K562 (cell line): ENCODE results near the gene CCDC17. TPM values are rescaled to one million over a fixed set of nuclear protein-coding genes. Genes with fewer than 3 reads are reported as not detected.

ENCODE experiments used
- ATAC-seq: fragments of 200-7000 bp; cut with Tn5 transposase; 3 replicates; pipeline ENCODE4 v1.9.1; 2020; ENCODE audit warnings: moderate library complexity
- BruUV-seq: library from RNA; stranded (reverse); fragments of 400-500 nt; replicated peaks from 2 replicates; lab custom pipeline; 2021; lab: Mats Ljungman, UMichigan
- CTCF ChIA-PET: fragments of 300-600 bp; formaldehyde crosslinking; extraction: SDS; loops from one replicate; lab custom pipeline; 2021; ENCODE audit warnings: low intra/inter-chr PET ratio; lab: Yijun Ruan, JAX
- POLR2A ChIA-PET: fragments of 300-600, 350-650 bp; sonication (Branson Sonifier 250); formaldehyde crosslinking; extraction: SDS; loops from one replicate; lab custom pipeline; 2021; ENCODE audit warnings: antibody characterized with exemption, inconsistent platforms; lab: Yijun Ruan, JAX
- DNase-seq, 4 experiments: peaks; one replicate each; pipeline versions ENCODE4 v3.0.0 to v3.0.0-alpha.2; 2011 to 2018; ENCODE audit warnings: low spot score in 3 of 4, mixed read lengths in 3 of 4; ENCODE audit errors: extremely low read depth in 1 of 4
- FAIRE-seq: peaks from 2 replicates; lab custom pipeline; 2011; peaks lifted over from hg19 to GRCh38; lab: Jason Lieb, UNC
- H2AFZ ChIP-seq: 2 replicates; pipeline ENCODE4 v1.6.0; 2011; ENCODE audit warnings: low read depth, low read length, control low read depth, inconsistent platforms
- H3K27ac ChIP-seq: fragments of 200-600 bp; 3 replicates; pipeline ENCODE4 v1.8.0; 2011; ENCODE audit warnings: low read depth, mild to moderate bottlenecking, control low read depth, inconsistent platforms, low read length, moderate library complexity, mixed read lengths; ENCODE audit errors: extremely low read depth
- H3K27me3 ChIP-seq, 2 experiments: fragments of 300-600 bp in 1 of 2; 2 replicates in 1 of 2; 3 replicates in 1 of 2; pipeline versions ENCODE4 v1.6.0 to v1.8.0; 2011; ENCODE audit warnings: inconsistent platforms in 2 of 2, low read length in 2 of 2, mild to moderate bottlenecking in 1 of 2, mixed read lengths in 1 of 2, moderate library complexity in 1 of 2; ENCODE audit not compliant: control insufficient read depth in 2 of 2, insufficient read depth in 2 of 2
- H3K36me3 ChIP-seq: fragments of 300-600 bp; 3 replicates; pipeline ENCODE4 v1.8.0; 2011; ENCODE audit warnings: mild to moderate bottlenecking, low read length, inconsistent platforms; ENCODE audit not compliant: control insufficient read depth, insufficient read depth
- H3K4me1 ChIP-seq, 2 experiments: fragments of 200-600 bp in 1 of 2; replicated peaks in 1 of 2; 2 replicates in 1 of 2; 3 replicates in 1 of 2; pipeline versions ENCODE4 v1.5.1 to v1.8.0; 2011; ENCODE audit warnings: inconsistent platforms in 2 of 2, low read length in 2 of 2, mild to moderate bottlenecking in 1 of 2, mixed read lengths in 1 of 2, moderate library complexity in 1 of 2; ENCODE audit not compliant: control insufficient read depth in 2 of 2, insufficient read depth in 2 of 2
- H3K4me2 ChIP-seq: 2 replicates; pipeline ENCODE4 v1.6.1; 2011; ENCODE audit warnings: low read length, control low read depth, inconsistent platforms, mixed read lengths; ENCODE audit not compliant: insufficient read depth
- H3K4me3 ChIP-seq: fragments of 200-600 bp; sonication (generic), shearing (Covaris generic); 2 replicates; pipeline ENCODE4 v1.5.1; 2016; ENCODE audit warnings: control low read depth, inconsistent platforms
- H3K79me2 ChIP-seq: fragments of 200-600 bp; 3 replicates; pipeline ENCODE4 v1.8.0; 2011; ENCODE audit warnings: low read length, inconsistent platforms; ENCODE audit not compliant: control insufficient read depth, insufficient read depth
- H3K9ac ChIP-seq, 2 experiments: 2 replicates each; pipeline versions ENCODE4 v1.6.0 to v1.6.1; 2011; ENCODE audit warnings: low read depth in 2 of 2, low read length in 2 of 2, control low read depth in 1 of 2, inconsistent platforms in 1 of 2, mild to moderate bottlenecking in 1 of 2, mixed read lengths in 1 of 2; ENCODE audit not compliant: insufficient read depth in 1 of 2
- H3K9me1 ChIP-seq: one replicate; pipeline ENCODE4 v1.6.0; 2011; ENCODE audit warnings: inconsistent platforms, mild to moderate bottlenecking, low read length, moderate library complexity; ENCODE audit not compliant: control insufficient read depth, insufficient read depth
- H3K9me3 ChIP-seq: replicated peaks from 2 replicates; pipeline ENCODE4 v1.5.1; 2011; ENCODE audit warnings: low read depth, low read length, inconsistent platforms; ENCODE audit not compliant: control insufficient read depth, insufficient read depth
- H4K20me1 ChIP-seq: replicated peaks from 2 replicates; pipeline ENCODE4 v1.6.1; 2011; ENCODE audit warnings: low read length, inconsistent platforms, mixed read lengths; ENCODE audit not compliant: control insufficient read depth, insufficient read depth
- DACH1 ChIP-seq: fragments of 450-650 bp; IDR thresholded peaks from 2 replicates; pipeline ENCODE4 v1.6.1; 2018; ENCODE audit not compliant: partially characterized antibody
- ETV5 ChIP-seq: sonication (generic); formaldehyde crosslinking; IDR thresholded peaks from 2 replicates; pipeline ENCODE4 v1.4.0; 2020; ENCODE audit warnings: low read depth, mild to moderate bottlenecking, missing genetic modification reagents
- HLTF ChIP-seq: fragments of 450-650 bp; IDR thresholded peaks from 2 replicates; pipeline ENCODE4 v1.6.1; 2016
- RBM34 ChIP-seq: fragments of 200-400 bp; formaldehyde crosslinking; IDR thresholded peaks from 2 replicates; pipeline ENCODE4 v1.6.1; 2018; ENCODE audit warnings: low read length, borderline replicate concordance; ENCODE audit not compliant: insufficient read depth
- XRCC4 ChIP-seq: IDR thresholded peaks from one replicate; pipeline ENCODE4 v1.6.1; 2011; ENCODE audit not compliant: insufficient read depth, insufficient read length; ENCODE audit errors: extremely low read depth
- ZKSCAN1 ChIP-seq: fragments of 150-350 bp; IDR thresholded peaks from 2 replicates; pipeline ENCODE4 v1.6.1; 2016; ENCODE audit warnings: low read depth, low read length
- ZNF217 ChIP-seq: sonication (generic); formaldehyde crosslinking; IDR thresholded peaks from 2 replicates; pipeline ENCODE4 v1.8.0; 2022; ENCODE audit warnings: mild to moderate bottlenecking, missing genetic modification reagents
- WGBS: fragments of 100-300 bp; shearing (Covaris generic); methylation state at CpG from one replicate; pipeline ENCODE4 v1.1.6; 2016; ENCODE audit warnings: low coverage, mixed read lengths; ENCODE audit not compliant: insufficient coverage; ENCODE audit errors: missing lambda C conversion rate; 5-methylcytosine and 5-hydroxymethylcytosine counted together
- in situ Hi-C: fragments of 300-500 bp; cut with MboI; formaldehyde crosslinking; loops from 4 replicates; pipeline ENCODE4 v1.15.0; 2018; ENCODE audit warnings: inconsistent platforms, mixed read lengths
- intact Hi-C: fragments of 100-400 bp; cut with micrococcal nuclease; formaldehyde crosslinking; loops from 2 replicates; pipeline ENCODE4 v1.14.2; 2022
- polyA plus RNA-seq, 8 experiments: library from polyadenylated mRNA; depleted of rRNA in 4 of 8; stranded (reverse) in 5 of 8; unstranded in 3 of 8; fragments of >200 nt; fragmentation: Nextera tagmentation in 2 of 8; fragmentation: Illumina TruSeq in 1 of 8; extraction: Ambion mirVana in 2 of 8; extraction: Trizol in 1 of 8; gene quantifications; 2 replicates each; pipeline versions ENCODE4 v1.2.1 to v1.2.3, GENCODE V29; 2011 to 2014; ENCODE audit warnings: inconsistent platforms in 1 of 8, missing spikeins in 1 of 8
- total RNA-seq, 7 experiments: library from RNA; depleted of rRNA in 6 of 7; stranded (reverse); fragments of >200 nt in 6 of 7; fragmentation: Illumina TruSeq in 2 of 7; extraction: Trizol in 2 of 7; gene quantifications; 2 replicates each; pipeline versions ENCODE4 v1.2.1 to v1.2.3, GENCODE V29; 2011 to 2021; ENCODE audit warnings: low replicate concordance in 1 of 7
- TF ChIP-seq, protein P1 (sequence below): fragments of 250-450 bp; sonication (Bioruptor Pico); IDR thresholded peaks from 2 replicates; pipeline ENCODE4 v1.4.0; 2020; ENCODE audit warnings: mild to moderate bottlenecking
- TF ChIP-seq, protein P2 (sequence below): fragments of 450-650 bp; IDR thresholded peaks from 2 replicates; pipeline ENCODE4 v1.6.1; 2018; ENCODE audit not compliant: partially characterized antibody

Gene CCDC17
- total and polyA plus RNA-seq, 9 of the 15 experiments (the other 6 are each of a cell fraction or from before 2014, with no cell fraction given), result 0.20 to 2.4 (median 0.85) TPM

DNA sequence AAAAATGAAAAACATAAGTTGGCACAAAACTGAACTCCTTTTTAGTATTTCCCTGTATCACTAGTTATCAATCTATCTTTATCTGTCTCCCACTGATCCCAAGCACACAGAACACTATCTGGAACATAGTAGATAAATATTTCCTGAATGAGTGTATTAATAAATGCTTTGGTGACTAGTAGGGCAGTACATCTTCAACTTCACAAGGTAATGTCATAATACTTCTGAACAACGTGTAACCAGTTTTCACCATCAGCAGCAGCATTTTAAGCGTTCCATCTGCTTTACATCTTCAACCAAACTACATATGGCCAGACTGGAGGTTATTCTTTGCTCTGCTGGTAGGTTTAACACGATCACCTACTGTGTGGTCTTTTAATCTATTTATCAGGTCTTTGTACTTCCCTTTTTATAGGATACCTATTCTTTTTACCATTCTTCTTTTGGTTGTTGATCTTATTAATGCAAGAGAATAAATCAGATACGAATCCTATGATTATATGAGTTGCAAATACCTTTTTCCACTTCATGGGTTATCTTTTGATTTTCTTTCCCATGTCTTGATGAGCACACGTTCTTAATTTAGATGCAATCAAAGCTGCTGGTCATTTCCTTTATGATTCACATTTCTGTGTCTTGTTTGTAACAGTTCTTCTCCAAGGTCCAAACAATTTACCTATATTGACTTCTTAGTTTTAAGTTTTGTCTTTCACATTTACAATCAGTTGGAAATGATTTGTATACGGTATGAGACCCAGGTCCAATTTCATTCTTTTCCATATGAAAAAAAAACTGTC, 46.2 kb upstream of the CCDC17 start:
- Histone ChIP-seq H3K9ac (no peak overlapping the region), H4K20me1 (peaks cover 11% of the 10 kb centered on the region), H3K79me2 (peaks cover 98% of the 10 kb centered on the region), H3K27me3 (no peaks in the 10 kb centered on the region), H3K4me1 (peaks cover 0 to 3% of the 10 kb centered on the region in 2 experiments; a peak in 1 of 5 replicates), H2AFZ (no peak overlapping the region), H3K4me2 (no peak overlapping the region), H3K4me3 (no peak overlapping the region), H3K9me1 (no peaks in the 10 kb centered on the region), H3K36me3 (peaks cover 46% of the 10 kb centered on the region; the same call in 2 of the 3 replicates), H3K27ac (no peak overlapping the region), H3K9me3 (no peaks in the 10 kb centered on the region)
- ChIA-PET CTCF (no interaction called here), POLR2A (interaction anchor here (0.6 to 8.9 kb wide), 7 partner anchors 9 to 135 kb away, joined by 3 to 95 read pairs (median 5); partner anchors contain the start of gene GPBP1L1)
- 0 out of 2 replicates have a peak, but pooled peaks have one; percentile 18 for TF ChIP-seq ZKSCAN1
- no peak for TF ChIP-seq RBM34
- ATAC-seq (no peak), DNase-seq (no peak), FAIRE-seq (no peak)
- in situ Hi-C loops, result no loop called here
- TSS peak; percentile 4 for BruUV-seq
- 66% methylated on average over 6 of the region's 6 CpGs for WGBS
- intact Hi-C loops, result no loop called here

DNA sequence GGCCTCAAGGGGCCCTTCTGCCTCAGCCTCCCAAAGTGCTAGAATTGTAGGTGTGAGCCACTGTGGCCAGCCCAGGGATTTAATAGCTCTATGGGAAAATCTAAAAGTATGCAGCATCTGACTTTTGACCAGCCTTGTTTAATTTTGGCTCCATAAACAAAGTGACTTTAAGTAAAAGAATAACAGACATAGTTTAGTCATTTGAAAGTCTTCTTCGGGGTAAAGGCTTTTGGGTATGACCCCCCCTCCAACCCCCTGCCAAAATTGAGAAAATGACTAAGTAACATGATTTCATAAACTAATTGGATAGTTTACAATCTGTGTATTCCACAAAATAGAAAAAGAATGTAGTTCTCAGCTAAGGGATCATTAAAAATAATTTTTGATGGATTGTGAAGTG, 45.5 kb upstream of the CCDC17 start:
- DNase-seq, result no peak
- no peaks in the 10 kb centered on the region for H3K27me3 ChIP-seq
- CTCF ChIA-PET, result no interaction called here
- no TSS peak for BruUV-seq
- WGBS, result 67% methylated on average over 1 of the region's 1 CpG
- POLR2A ChIA-PET, result interaction anchor here (0.6 to 1.9 kb wide), 4 partner anchors 9 to 136 kb away, joined by 3 to 7 read pairs (median 6); partner anchors contain the start of gene GPBP1L1
- H3K9me3 ChIP-seq, result no peaks in the 10 kb centered on the region
- peaks cover 11% of the 10 kb centered on the region for H4K20me1 ChIP-seq
- no peak overlapping the region for H3K27ac ChIP-seq
- H3K4me2 ChIP-seq, result no peak overlapping the region
- H3K36me3 ChIP-seq, result peaks cover 41% of the 10 kb centered on the region; the same call in 2 of the 3 replicates
- no peak for FAIRE-seq
- peaks cover 99% of the 10 kb centered on the region for H3K79me2 ChIP-seq
- H2AFZ ChIP-seq, result no peak overlapping the region
- no peak overlapping the region for H3K4me3 ChIP-seq
- in situ Hi-C loops (no loop called here), intact Hi-C loops (no loop called here)
- 0 out of 5 replicates have a peak, but pooled peaks cover 0 to 3% of the 10 kb centered on the region in 2 experiments for H3K4me1 ChIP-seq
- no peak overlapping the region for H3K9ac ChIP-seq
- no peaks in the 10 kb centered on the region for H3K9me1 ChIP-seq
- no peak for ATAC-seq
- TF ChIP-seq, protein P1, sequence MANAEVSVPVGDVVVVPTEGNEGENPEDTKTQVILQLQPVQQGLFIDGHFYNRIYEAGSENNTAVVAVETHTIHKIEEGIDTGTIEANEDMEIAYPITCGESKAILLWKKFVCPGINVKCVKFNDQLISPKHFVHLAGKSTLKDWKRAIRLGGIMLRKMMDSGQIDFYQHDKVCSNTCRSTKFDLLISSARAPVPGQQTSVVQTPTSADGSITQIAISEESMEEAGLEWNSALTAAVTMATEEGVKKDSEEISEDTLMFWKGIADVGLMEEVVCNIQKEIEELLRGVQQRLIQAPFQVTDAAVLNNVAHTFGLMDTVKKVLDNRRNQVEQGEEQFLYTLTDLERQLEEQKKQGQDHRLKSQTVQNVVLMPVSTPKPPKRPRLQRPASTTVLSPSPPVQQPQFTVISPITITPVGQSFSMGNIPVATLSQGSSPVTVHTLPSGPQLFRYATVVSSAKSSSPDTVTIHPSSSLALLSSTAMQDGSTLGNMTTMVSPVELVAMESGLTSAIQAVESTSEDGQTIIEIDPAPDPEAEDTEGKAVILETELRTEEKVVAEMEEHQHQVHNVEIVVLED (CRISPR knock-in tag), result no peak
- TF ChIP-seq, protein P2, sequence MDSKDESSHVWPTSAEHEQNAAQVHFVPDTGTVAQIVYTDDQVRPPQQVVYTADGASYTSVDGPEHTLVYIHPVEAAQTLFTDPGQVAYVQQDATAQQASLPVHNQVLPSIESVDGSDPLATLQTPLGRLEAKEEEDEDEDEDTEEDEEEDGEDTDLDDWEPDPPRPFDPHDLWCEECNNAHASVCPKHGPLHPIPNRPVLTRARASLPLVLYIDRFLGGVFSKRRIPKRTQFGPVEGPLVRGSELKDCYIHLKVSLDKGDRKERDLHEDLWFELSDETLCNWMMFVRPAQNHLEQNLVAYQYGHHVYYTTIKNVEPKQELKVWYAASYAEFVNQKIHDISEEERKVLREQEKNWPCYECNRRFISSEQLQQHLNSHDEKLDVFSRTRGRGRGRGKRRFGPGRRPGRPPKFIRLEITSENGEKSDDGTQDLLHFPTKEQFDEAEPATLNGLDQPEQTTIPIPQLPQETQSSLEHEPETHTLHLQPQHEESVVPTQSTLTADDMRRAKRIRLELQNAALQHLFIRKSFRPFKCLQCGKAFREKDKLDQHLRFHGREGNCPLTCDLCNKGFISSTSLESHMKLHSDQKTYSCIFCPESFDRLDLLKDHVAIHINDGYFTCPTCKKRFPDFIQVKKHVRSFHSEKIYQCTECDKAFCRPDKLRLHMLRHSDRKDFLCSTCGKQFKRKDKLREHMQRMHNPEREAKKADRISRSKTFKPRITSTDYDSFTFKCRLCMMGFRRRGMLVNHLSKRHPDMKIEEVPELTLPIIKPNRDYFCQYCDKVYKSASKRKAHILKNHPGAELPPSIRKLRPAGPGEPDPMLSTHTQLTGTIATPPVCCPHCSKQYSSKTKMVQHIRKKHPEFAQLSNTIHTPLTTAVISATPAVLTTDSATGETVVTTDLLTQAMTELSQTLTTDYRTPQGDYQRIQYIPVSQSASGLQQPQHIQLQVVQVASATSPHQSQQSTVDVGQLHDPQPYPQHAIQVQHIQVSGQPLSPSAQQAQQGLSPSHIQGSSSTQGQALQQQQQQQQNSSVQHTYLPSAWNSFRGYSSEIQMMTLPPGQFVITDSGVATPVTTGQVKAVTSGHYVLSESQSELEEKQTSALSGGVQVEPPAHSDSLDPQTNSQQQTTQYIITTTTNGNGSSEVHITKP, result no peak
- TF ChIP-seq ZNF217 (no peak), XRCC4 (no peak), DACH1 (no peak), HLTF (no peak), ETV5 (CRISPR knock-in tag) (no peak)
